GM21528 (cell line): ENCODE measurements around the gene PIGBOS1.

Experiments used
- ATAC-seq: cut with Tn5 transposase; IDR thresholded peaks from one replicate; pipeline ENCODE4 v1.9.1; 2021; ENCODE audit warnings: mild to moderate bottlenecking, moderate library complexity; ENCODE audit not compliant: unreplicated experiment, low FRiP score

PIGBOS1 gene

GRCh38 chr15:55270291-55270690, 48.6 kb downstream of the PIGBOS1 start:
- no peak for ATAC-seq

GRCh38 chr15:55268176-55268695, 50.7 kb downstream of the PIGBOS1 start:
- no peak for ATAC-seq

GRCh38 chr15:55267401-55268175, 51.3 kb downstream of the PIGBOS1 start:
- ATAC-seq: peak; percentile 95
